ENCODE data around the gene TMEM97. TPM values are rescaled to one million over a fixed set of nuclear protein-coding genes. Genes with fewer than 3 reads are reported as not detected.

TMEM97 gene
- total RNA-seq, 1 donor from 2014 or later, result 3.9 TPM

DNA sequence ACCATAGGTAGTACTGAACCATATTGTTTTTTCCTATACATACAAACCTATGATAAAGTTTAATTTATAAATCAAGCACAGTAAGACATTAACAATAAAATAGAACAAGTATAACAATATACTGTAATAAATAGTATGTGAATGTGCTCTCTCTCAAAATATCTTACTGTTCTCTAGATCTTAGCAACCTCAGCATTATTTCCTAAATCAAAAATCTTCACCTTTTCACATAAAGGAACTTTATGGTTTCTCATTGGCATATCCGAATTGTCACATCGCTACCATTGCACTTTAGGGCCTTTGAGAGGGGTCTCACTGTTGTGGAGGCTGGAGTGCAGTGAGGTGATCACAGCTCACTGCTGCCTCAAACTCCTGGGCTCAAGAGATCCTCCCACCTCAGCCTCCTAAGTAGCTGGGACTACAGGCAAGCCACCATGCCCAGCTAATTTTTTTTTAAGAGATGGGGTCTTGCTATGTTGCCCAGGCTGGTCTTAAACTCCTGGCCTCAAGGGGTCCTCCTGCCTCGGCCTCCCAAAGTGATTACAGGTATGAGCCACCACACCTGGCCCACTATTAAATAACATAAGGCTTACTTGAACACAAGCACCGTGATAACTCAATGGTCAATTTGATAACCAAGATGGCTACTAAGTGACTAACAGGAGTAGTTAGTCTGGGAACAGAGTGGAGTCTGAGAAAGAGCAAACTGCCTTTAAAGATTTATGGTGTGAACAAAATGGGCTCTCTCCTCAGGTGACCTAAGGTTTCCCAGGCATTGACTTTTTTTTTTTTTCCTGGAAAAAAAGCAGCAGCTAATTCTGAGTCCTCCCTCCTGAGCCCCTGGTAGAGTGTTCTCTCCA is 2.9 kb upstream of the TMEM97 start:
- DNase-seq (ENCODE audit: low spot score), result no peak
- intact Hi-C loops (cut with DNase I), result no loop called here

DNA sequence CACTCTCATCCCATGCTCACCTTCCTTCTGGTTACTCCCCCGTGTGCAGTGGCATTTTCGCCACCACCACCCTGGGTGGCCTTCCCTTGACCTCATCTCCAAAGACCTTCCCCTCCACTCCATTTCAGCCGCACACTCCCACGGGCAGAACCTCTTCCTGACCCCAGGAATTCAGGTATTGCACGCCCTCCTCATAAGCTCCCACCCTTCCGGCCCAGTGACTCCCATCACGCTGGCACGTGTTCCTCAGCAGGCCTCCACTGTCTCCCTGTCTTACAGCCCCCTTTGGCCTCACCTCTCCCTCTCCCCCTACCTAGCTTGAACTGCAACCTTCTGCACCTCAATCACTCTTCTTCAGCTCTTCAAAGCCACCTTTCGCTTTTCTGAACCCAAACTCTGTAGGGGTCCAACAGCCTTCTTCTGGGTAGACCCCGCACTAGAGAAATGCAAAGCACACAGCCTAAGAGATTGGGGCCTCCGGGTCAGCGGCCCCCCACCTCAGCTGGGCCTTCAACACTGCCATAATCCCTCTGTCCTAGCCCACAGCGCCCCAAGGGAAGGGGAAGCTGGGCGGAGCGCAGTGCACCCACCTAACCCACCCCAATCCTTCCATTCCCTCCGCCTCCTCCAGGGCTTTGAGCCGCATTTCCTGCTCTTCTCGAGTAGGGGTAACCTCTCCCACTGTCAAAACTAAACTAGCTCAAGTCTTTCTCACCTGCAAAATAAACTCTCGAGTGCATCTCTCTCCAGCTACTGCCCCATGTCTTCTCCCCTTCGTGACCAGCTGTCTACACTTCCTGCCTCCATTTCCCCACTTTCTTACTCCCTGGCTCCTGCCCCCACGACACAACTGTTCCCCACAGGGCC is 1.7 kb upstream of the TMEM97 start:
- intact Hi-C loops (cut with DNase I), result no loop called here
- DNase-seq (ENCODE audit: low spot score), result no peak

DNA sequence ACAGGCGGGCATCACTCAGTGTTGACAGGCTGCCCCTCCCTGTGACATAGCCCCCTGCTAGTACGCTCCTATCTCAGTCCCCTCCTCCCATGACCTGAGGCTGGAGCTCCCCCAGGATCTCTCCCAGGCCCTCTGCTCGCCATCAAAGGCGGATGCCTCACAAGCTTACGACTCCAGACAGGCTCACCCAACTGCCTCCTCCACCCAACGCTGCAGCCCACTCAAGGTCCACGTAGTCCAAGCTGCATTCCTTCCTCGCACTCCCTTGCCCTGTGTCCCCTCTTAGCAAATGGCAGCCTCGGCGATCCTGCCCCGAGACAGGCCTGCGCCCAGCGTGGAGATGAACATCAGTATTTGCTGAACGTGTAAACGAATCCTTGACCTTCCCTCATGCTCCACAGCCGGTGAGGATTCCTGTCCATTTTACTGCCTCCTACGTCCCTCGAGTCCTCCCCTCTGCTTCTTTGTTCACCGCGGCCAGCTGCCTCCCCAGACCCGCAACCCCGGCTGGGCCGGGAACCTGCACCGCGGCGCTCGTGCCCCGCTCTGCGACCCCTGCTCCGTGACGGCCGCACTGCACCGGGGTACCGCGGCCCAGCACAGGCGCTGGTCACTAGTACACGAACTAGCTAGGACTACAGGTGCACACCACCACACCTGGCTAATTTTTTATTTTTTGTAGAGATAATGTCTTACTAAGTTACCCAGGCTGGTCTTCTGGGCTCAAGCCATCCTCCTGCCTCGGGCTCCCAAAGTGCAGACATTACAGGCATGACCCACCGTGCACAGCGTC is 838 bp upstream of the TMEM97 start:
- intact Hi-C loops (cut with DNase I), result no loop called here
- no peak for DNase-seq (ENCODE audit: low spot score)

DNA sequence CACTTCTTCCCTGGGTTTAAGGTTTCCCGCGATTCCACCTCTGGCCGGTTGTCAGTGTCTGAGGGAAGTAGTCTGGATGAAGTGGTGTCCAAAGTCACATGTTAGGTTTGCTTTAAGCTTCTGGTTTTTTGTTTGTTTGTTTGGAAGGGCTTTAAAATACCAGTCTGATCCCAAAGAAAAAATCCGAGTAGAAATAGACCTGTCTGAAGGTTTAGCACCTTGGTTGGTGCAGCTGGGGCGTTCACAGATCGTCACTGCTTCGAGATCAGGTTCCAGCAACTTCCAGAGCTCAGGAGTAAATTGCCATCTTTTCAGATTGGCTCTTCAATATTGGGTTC is 567 bp downstream of the TMEM97 start:
- no peak for DNase-seq (ENCODE audit: low spot score)
- intact Hi-C loops (cut with DNase I), result no loop called here

DNA sequence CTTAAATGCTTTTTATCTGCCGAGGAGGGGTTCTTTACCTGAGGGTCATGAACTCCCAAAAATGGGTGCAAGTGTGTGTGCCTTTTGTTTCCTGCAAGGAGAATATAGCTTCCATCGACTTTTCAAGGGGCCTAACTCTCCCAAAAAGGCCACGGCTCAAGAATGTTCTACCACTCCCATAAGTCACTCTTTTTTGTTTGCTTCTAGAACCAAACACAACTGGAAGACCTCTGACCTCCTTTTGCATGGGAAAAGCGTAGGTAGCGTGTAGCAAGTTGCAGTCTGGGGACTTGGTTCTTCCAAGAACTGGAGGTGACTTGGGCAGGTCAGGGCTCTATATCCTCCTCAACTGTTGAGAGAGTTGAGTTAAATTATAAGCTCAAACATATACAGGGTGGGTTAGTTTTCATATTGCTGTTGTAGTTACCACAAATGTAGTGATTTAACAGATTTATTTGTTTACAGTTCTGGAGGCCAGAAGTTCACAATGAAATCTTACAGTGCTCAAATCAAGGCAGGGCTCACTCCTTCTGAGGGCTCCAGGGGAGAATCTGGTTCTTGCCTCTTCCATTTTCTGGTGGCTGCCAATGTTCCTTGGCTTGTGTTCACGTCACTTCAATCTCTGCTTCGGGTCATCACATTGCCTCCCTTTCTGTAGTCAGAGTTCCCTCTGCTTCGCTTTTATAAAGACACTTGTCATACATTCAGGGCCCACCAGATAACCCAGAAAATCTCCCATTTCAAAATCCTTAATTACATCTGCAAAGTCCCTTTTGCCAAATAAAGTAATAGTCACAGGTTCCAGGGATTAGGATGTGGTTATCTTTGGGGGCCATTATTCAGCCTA is 1.4 kb downstream of the TMEM97 start:
- intact Hi-C loops (cut with DNase I), result no loop called here

DNA sequence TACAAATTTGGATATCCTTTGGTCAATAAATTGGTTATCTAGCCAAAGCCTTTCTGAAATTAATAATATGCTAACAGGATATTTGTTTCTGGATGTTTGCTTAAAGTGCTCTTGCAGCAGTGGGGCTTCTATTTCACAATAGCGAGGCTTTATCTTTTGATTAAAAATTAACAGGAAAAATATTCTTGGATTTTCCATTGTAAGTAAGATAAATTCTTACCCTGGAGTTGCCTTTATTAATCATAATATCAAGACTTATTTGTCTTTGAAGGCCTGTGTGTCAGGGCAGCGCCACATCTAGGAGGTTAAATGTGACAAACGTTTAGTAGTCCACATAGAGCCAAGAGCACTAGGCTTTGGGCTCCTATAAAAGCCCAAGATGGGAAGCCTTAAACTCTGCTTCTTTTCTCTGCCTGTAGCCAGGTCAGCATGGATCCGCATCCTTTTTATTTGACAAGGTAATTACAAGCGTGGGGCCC is 5.3 kb downstream of the TMEM97 start:
- intact Hi-C loops (cut with DNase I), result no loop called here

More for the DNA sequence above, 1.4 kb downstream of the TMEM97 start:
- no peak for DNase-seq (ENCODE audit: low spot score)

DNA sequence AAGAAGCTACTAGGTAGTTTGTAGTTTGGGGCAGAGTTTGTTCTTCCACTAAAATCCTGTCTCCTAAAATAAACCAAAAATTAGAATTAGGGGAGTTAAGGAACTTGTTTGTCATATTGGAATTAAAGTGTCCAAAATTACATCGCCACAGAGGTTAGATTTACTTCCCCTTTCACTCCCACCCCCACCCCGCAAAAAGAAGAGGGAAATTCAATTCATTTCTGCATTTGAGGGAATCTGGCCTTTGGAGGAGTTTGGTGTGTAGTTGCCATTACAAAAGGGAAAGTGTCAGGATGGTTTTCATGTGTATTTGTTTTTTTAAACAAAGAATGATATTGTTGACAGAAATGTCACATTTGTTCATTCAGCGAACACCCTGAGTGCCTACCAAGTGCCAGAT is 5.8 kb downstream of the TMEM97 start:
- intact Hi-C loops (cut with DNase I), result no loop called here
- DNase-seq (ENCODE audit: low spot score), result no peak

More for the DNA sequence above, 5.3 kb downstream of the TMEM97 start:
- DNase-seq (ENCODE audit: low spot score), result no peak

DNA sequence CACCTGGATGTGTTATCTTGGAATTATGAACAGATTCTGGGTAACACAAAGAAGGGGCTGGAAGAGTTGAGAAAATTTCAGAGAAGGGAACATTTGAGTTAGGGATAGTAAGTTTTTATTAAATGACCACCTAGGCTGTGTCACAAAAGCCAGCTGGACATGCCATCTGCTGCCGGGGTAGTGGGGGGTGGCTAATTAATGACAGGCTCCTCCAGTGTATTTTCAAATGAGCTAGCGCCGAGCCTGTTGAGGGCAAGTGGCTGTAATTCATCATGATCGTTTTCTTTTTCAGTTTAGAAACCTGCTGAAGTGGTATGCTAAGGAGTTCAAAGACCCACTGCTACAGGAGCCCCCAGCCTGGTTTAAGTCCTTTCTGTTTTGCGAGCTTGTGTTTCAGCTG is 6.2 kb downstream of the TMEM97 start:
- intact Hi-C loops (cut with DNase I), result no loop called here
- DNase-seq (ENCODE audit: low spot score), result no peak

DNA sequence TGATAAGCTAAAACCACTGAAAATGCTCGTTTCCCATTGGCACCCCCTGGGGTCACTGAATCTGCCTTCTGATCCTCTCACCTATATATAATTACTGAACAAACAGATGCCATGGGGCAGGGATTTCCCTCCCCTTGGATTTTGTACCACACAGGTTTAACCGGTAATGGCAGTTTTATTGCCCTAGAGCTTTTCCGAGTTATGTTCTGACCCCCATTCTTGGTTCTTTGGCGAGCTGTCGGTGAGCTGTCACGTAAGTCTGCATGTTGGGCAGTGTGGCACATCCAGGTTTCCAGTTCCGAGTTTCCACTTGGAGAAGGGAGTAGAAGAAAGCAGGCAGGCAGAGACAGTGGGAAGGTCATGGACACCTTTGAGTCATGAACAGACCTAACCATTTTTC is 7.1 kb downstream of the TMEM97 start:
- intact Hi-C loops (cut with DNase I), result no loop called here
- no peak for DNase-seq (ENCODE audit: low spot score)

DNA sequence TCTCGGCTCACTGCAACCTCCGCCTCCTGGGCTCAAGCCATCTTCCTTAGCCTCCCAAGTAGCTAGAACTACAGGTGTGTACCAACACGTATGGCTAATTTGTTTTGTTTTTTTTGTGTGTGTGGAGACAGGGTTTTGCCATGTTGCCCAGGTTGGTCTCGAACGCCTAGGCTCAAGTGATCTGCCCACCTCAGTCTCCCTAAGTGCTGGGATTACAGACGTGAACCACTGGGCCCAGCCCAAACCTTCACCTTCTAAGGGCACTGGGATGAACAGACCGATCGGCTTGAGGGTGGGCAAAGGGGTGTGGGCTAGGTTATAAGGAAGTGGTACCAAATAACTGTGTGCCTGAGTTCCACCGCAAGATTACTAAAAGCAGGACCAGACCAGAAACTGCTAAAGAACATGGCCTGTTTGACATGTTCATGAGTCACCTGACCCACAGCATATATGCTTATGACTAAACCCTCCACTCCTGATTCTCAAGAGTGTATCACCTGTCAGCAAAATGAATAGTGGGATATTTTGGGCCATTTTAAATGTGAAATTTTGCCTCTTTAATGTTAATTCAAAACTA is 8.1 kb downstream of the TMEM97 start:
- no peak for DNase-seq (ENCODE audit: low spot score)
- intact Hi-C loops (cut with DNase I), result no loop called here

DNA sequence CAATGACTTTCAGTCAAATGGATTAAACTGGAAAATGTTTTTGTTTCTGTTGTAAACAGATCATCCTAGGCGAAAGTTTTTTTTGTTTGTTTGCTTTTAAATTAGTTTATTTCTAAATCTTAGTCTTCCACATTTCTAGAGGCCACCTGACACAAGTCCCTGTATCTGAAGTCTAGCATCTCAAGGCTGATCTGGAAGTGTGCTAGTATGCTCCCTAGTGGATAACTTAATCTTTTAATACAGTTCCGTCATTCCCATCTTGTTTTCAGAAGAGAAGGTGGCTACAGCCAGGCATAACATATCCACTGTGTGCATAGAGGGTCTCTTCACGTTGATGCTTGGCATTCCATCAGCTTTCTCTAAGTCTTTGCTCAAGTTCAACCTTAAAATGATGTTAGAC is 8.7 kb downstream of the TMEM97 start:
- no peak for DNase-seq (ENCODE audit: low spot score)
- intact Hi-C loops (cut with DNase I), result no loop called here

DNA sequence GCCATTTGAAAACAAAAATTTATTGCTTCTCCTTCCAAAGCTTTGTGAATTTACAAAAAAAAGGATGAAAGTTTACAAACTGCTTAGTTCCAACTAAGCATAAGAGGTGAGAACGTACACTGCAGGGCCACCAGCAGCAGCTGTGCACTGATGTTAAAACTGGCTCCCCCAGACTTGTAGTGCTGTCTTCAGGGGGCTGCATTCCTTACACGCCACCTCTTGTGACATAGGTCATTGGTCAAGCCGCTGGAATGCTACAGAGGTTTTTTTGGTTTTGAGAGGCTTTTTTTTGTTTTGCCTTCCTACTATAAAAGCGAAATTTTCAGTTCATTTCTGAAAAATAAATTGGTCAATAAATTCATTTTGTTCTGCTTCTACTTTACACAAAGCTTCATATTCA is 9.3 kb downstream of the TMEM97 start:
- DNase-seq (ENCODE audit: low spot score), result no peak
- intact Hi-C loops (cut with DNase I), result no loop called here

DNA sequence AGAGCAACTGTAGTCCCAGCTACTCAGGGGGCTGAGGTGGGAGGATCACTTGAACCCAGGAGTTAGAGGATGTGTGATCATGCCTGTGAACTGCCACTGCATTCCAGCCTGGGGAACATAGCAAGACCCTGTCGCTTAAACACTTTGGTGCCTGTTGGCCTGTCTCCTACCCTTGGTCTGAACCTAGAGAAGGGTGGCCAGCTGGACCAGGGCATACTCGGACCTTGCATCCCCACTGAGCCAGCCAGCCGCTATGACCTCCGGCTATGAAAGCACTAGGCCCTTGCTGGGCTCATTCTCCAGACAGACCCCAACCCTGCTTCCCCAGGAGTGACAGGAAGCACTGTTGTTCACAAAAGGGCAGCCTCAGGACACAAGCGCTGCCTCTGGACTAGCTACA is 11.7 kb downstream of the TMEM97 start:
- no peak for DNase-seq (ENCODE audit: low spot score)
- intact Hi-C loops (cut with DNase I), result no loop called here

DNA sequence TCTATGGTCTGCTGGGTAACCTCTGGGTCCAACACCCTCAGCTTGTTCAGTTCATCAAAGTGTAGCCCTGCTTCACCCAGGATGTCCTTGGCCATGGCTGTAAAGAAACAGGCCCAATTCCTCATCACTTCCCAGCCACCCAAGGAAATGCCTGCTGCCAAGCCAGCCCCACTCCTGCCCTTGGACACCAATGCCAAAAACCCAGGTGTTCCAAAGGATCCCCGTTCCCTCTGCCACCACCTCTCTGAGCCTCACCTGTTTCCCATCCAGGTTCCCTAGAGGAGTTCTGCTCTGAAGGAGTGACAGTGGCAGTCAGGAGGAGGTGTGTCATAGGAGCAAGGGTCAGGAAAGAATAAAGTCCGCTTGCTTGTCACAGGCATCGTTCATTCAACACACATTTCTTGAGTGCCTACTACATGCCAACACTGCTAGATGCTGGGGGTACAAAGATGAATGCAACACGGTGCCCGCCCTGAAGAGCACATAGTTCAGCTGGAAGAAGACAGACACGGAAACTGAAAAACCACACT is 13.0 kb downstream of the TMEM97 start:
- no peak for DNase-seq (ENCODE audit: low spot score)
- intact Hi-C loops (cut with DNase I), result no loop called here

DNA sequence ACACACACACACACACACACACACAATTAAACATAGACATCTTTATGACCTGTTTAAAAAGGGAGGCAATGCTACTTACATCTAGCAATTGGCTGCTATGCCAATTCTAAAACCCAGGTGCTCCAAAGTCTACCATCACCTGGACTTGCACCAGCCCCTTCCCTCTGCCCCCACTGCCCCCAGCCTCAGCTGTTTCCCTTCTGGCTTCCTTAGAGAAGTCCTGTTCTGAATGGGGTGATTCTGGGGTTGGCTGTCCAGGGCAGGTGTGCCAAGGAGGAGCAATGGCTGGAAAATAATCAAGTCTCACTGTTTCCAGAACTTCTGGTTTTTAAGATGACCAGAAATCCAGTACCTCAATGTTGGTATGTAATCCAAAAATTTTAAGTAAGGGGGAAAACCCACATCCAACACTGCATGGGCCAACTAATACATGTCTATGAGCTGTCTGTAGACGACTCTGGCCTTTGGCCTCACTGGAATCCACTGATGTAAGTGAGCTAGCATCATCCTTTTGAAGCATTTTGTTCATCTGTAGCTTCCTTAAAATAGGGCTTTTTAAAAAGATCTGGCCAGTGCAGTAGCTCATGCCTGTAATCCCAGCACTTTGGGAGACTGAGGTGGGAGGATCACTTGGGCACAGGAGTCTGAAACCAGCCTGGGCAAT is 14.2 kb downstream of the TMEM97 start:
- intact Hi-C loops (cut with DNase I), result no loop called here
- no peak for DNase-seq (ENCODE audit: low spot score)

DNA sequence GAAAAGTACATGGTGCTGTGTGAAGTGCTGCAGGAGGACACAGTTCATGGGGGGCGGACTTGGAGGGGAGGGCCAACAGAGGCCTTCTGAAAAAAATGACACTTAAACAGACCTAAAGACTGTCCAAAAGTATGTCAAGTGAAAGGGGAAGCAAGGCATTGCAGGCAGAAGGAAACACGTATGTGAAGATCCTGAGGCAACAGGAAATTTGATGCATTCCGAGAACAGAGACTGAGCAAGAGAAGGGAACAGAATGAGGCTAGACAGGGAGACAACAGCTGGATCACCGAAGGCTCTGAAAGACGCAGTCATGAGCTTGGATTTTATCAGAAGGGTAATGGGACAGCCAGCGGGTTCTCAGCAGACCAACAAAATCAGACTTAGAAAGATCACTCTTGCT is 15.2 kb downstream of the TMEM97 start:
- intact Hi-C loops (cut with DNase I), result no loop called here
- DNase-seq (ENCODE audit: low spot score), result no peak

DNA sequence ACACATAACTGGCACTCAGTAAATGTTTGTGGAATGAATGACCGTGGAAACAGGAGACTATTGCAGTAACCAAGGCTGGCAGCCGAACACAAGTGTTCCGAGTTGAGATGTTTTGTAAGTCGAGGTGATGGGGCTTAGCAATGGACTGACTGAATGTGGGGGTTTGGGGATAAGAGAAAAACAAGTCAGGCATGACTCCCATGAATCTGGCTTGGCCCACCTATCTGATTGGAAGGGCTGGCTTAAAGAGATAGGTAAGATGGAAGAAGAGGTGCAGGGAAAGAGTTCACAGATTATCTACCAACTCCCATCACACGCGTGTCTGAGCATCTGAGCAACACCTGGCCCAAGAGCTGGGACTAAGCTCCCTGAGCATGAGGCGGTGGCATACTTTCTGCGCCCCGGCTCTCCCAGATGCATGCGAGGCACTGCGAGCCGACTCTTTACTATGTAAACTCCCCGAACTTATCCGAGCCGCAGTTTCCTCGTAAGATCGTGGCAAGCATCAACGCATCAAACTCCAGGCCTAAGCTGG is 15.7 kb downstream of the TMEM97 start:
- intact Hi-C loops (cut with DNase I), result loop anchor here (1.0 to 5.0 kb wide), 3 partner anchors 23 to 618 kb away; partner anchors contain the start of genes PHF12, POLDIP2, SARM1 and VTN
- no peak for DNase-seq (ENCODE audit: low spot score)

Data from cardiac septum (tissue), 1 donor.